Measurements from ENCODE around the gene IL17D. TPM values are rescaled to one million over a fixed set of nuclear protein-coding genes. Genes with fewer than 3 reads are reported as not detected.
A peak's percentile ranks its signal among the peaks of the same experiment; 100 is the strongest.

The IL17D gene
- total and polyA plus RNA-seq, 2 experiments from 2014 or later, result 1.6 to 2.3 TPM

GRCh38 chr13:20713751-20714150 lies 10.3 kb downstream of the IL17D start:
- no peak overlapping the region for H3K27ac Mint-ChIP-seq
- H3K27me3 ChIP-seq (ENCODE audit: insufficient read depth), result no peaks in the 10 kb centered on the region; the same call in 1 of the 2 replicates
- H3K9me2 ChIP-seq (ENCODE audit: insufficient read depth), result no peaks in the 10 kb centered on the region
- no peaks in the 10 kb centered on the region for H3K79me2 ChIP-seq (replicated peaks; ENCODE audit: insufficient read depth)
- peak overlapping the region; percentile 78; the same call in 1 of the 2 replicates for H3K4me2 ChIP-seq
- H3K4me1 Mint-ChIP-seq, result peaks cover 20% of the 10 kb centered on the region
- no peaks in the 10 kb centered on the region for H3K9me3 Mint-ChIP-seq
- peak overlapping the region; percentile 98; the same call in 1 of the 2 replicates for H2AFZ ChIP-seq
- no peak overlapping the region for H3K27ac ChIP-seq (ENCODE audit: low read depth)
- no peak for TF ChIP-seq POLR2AphosphoS5 (IDR thresholded peaks at IDR 0.05; ENCODE audit: low read depth)
- no peak for TF ChIP-seq CREB1 (CRISPR knock-in tag; IDR thresholded peaks at IDR 0.05; ENCODE audit: low read depth)
- no peak for TF ChIP-seq CTCF (conservative IDR thresholded peaks at IDR 0.05; ENCODE audit: low read depth in 2 of 2)
- no peak for TF ChIP-seq ZNF331 (CRISPR knock-in tag; IDR thresholded peaks at IDR 0.05; ENCODE audit: low read depth)
- no peak for TF ChIP-seq EZH2phosphoT487 (IDR thresholded peaks at IDR 0.05; ENCODE audit: unreplicated experiment)
- no peak for TF ChIP-seq STAT1 (IDR thresholded peaks at IDR 0.05; ENCODE audit: unreplicated experiment)
- TF ChIP-seq ZNF114 (CRISPR knock-in tag; IDR thresholded peaks at IDR 0.05), result no peak
- TF ChIP-seq EZH2 (IDR thresholded peaks at IDR 0.05; ENCODE audit: low read depth, unreplicated experiment), result no peak
- TF ChIP-seq REST (IDR thresholded peaks at IDR 0.05; ENCODE audit: unreplicated experiment), result no peak
- TF ChIP-seq NANOG (IDR thresholded peaks at IDR 0.05; ENCODE audit: borderline replicate concordance), result no peak
- TF ChIP-seq ETS1 (IDR thresholded peaks at IDR 0.05), result no peak
- TF ChIP-seq JUNB (IDR thresholded peaks at IDR 0.05; ENCODE audit: unreplicated experiment), result no peak
- TF ChIP-seq ZNF462 (CRISPR knock-in tag; IDR thresholded peaks at IDR 0.05), result no peak
- peaks cover 12% of the 10 kb centered on the region for H3K27me3 Mint-ChIP-seq (ENCODE audit: insufficient read depth, low read depth, poor library complexity)
- ATAC-seq (no peak), DNase-seq (ENCODE audit: low spot score) (no peak)
- H3K4me3 Mint-ChIP-seq, result no peak overlapping the region
- H3K36me3 ChIP-seq (ENCODE audit: insufficient read depth), result no peaks in the 10 kb centered on the region
- no peaks in the 10 kb centered on the region for H3F3A ChIP-seq (replicated peaks; ENCODE audit: low read depth)
- H4K20me1 ChIP-seq (replicated peaks; ENCODE audit: insufficient read depth), result no peaks in the 10 kb centered on the region
- H3K4me1 ChIP-seq (ENCODE audit: insufficient read depth), result peaks cover 11% of the 10 kb centered on the region
- H3K36me3 Mint-ChIP-seq (ENCODE audit: low read depth), result no peaks in the 10 kb centered on the region
- no peak overlapping the region for H3K4me3 ChIP-seq

Data from GM23338 (cell line).